K562 (cell line): ENCODE data around the gene UBL3. TPM values are rescaled to one million over a fixed set of nuclear protein-coding genes. Genes with fewer than 3 reads are reported as not detected.

ENCODE experiments used
- ATAC-seq: fragments of 200-7000 bp; cut with Tn5 transposase; 3 replicates; pipeline ENCODE4 v1.9.1; 2020; ENCODE audit warnings: moderate library complexity
- BruUV-seq: library from RNA; stranded (reverse); fragments of 400-500 nt; replicated peaks from 2 replicates; lab custom pipeline; 2021; lab: Mats Ljungman, UMichigan
- CTCF ChIA-PET: fragments of 300-600 bp; formaldehyde crosslinking; extraction: SDS; loops from one replicate; lab custom pipeline; 2021; ENCODE audit warnings: low intra/inter-chr PET ratio; lab: Yijun Ruan, JAX
- POLR2A ChIA-PET: fragments of 300-600, 350-650 bp; sonication (Branson Sonifier 250); formaldehyde crosslinking; extraction: SDS; loops from one replicate; lab custom pipeline; 2021; ENCODE audit warnings: antibody characterized with exemption, inconsistent platforms; lab: Yijun Ruan, JAX
- DNase-seq, 4 experiments: peaks; one replicate each; pipeline versions ENCODE4 v3.0.0 to v3.0.0-alpha.2; 2011 to 2018; ENCODE audit warnings: low spot score in 3 of 4, mixed read lengths in 3 of 4; ENCODE audit errors: extremely low read depth in 1 of 4
- FAIRE-seq: peaks from 2 replicates; lab custom pipeline; 2011; peaks lifted over from hg19 to GRCh38; lab: Jason Lieb, UNC
- H2AFZ ChIP-seq: 2 replicates; pipeline ENCODE4 v1.6.0; 2011; ENCODE audit warnings: low read depth, low read length, control low read depth, inconsistent platforms
- H3K27ac ChIP-seq: fragments of 200-600 bp; 3 replicates; pipeline ENCODE4 v1.8.0; 2011; ENCODE audit warnings: low read depth, mild to moderate bottlenecking, control low read depth, inconsistent platforms, low read length, moderate library complexity, mixed read lengths; ENCODE audit errors: extremely low read depth
- H3K27me3 ChIP-seq, 2 experiments: fragments of 300-600 bp in 1 of 2; 2 replicates in 1 of 2; 3 replicates in 1 of 2; pipeline versions ENCODE4 v1.6.0 to v1.8.0; 2011; ENCODE audit warnings: inconsistent platforms in 2 of 2, low read length in 2 of 2, mild to moderate bottlenecking in 1 of 2, mixed read lengths in 1 of 2, moderate library complexity in 1 of 2; ENCODE audit not compliant: control insufficient read depth in 2 of 2, insufficient read depth in 2 of 2
- H3K36me3 ChIP-seq: fragments of 300-600 bp; 3 replicates; pipeline ENCODE4 v1.8.0; 2011; ENCODE audit warnings: mild to moderate bottlenecking, low read length, inconsistent platforms; ENCODE audit not compliant: control insufficient read depth, insufficient read depth
- H3K4me1 ChIP-seq, 2 experiments: fragments of 200-600 bp in 1 of 2; replicated peaks in 1 of 2; 2 replicates in 1 of 2; 3 replicates in 1 of 2; pipeline versions ENCODE4 v1.5.1 to v1.8.0; 2011; ENCODE audit warnings: inconsistent platforms in 2 of 2, low read length in 2 of 2, mild to moderate bottlenecking in 1 of 2, mixed read lengths in 1 of 2, moderate library complexity in 1 of 2; ENCODE audit not compliant: control insufficient read depth in 2 of 2, insufficient read depth in 2 of 2
- H3K4me2 ChIP-seq: 2 replicates; pipeline ENCODE4 v1.6.1; 2011; ENCODE audit warnings: low read length, control low read depth, inconsistent platforms, mixed read lengths; ENCODE audit not compliant: insufficient read depth
- H3K4me3 ChIP-seq: fragments of 200-600 bp; sonication (generic), shearing (Covaris generic); 2 replicates; pipeline ENCODE4 v1.5.1; 2016; ENCODE audit warnings: control low read depth, inconsistent platforms
- H3K79me2 ChIP-seq: fragments of 200-600 bp; 3 replicates; pipeline ENCODE4 v1.8.0; 2011; ENCODE audit warnings: low read length, inconsistent platforms; ENCODE audit not compliant: control insufficient read depth, insufficient read depth
- H3K9ac ChIP-seq, 2 experiments: 2 replicates each; pipeline versions ENCODE4 v1.6.0 to v1.6.1; 2011; ENCODE audit warnings: low read depth in 2 of 2, low read length in 2 of 2, control low read depth in 1 of 2, inconsistent platforms in 1 of 2, mild to moderate bottlenecking in 1 of 2, mixed read lengths in 1 of 2; ENCODE audit not compliant: insufficient read depth in 1 of 2
- H3K9me1 ChIP-seq: one replicate; pipeline ENCODE4 v1.6.0; 2011; ENCODE audit warnings: inconsistent platforms, mild to moderate bottlenecking, low read length, moderate library complexity; ENCODE audit not compliant: control insufficient read depth, insufficient read depth
- H3K9me3 ChIP-seq: replicated peaks from 2 replicates; pipeline ENCODE4 v1.5.1; 2011; ENCODE audit warnings: low read depth, low read length, inconsistent platforms; ENCODE audit not compliant: control insufficient read depth, insufficient read depth
- H4K20me1 ChIP-seq: replicated peaks from 2 replicates; pipeline ENCODE4 v1.6.1; 2011; ENCODE audit warnings: low read length, inconsistent platforms, mixed read lengths; ENCODE audit not compliant: control insufficient read depth, insufficient read depth
- DIDO1 ChIP-seq: fragments of 450-650 bp; IDR thresholded peaks from 2 replicates; pipeline ENCODE4 v1.6.1; 2016; ENCODE audit warnings: low read depth, missing biosample characterization, missing genetic modification characterization
- GTF2E2 ChIP-seq: fragments of 200-800 bp; sonication (Bioruptor generic); IDR thresholded peaks from 2 replicates; pipeline ENCODE4 v1.6.1; 2016; ENCODE audit warnings: missing genetic modification characterization, missing compliant biosample characterization
- KAT2B ChIP-seq: IDR thresholded peaks from one replicate; pipeline ENCODE4 v1.6.1; 2012; ENCODE audit warnings: low read depth, mild to moderate bottlenecking, control low read depth, inconsistent platforms, low read length, moderate library complexity
- RNF219 ChIP-seq: fragments of 250-450 bp; sonication (Bioruptor Pico); IDR thresholded peaks from 2 replicates; pipeline ENCODE4 v1.5.0; 2022; ENCODE audit warnings: mild to moderate bottlenecking
- ZNF165 ChIP-seq: fragments of 250-450 bp; sonication (Bioruptor Pico); IDR thresholded peaks from 2 replicates; pipeline ENCODE4 v1.4.0; 2020; ENCODE audit warnings: borderline replicate concordance
- ZNF766 ChIP-seq: fragments of 200-800 bp; sonication (Bioruptor generic); conservative IDR thresholded peaks from 2 replicates; pipeline ENCODE4 v1.6.1; 2016; ENCODE audit warnings: missing genetic modification characterization, missing compliant biosample characterization
- WGBS: fragments of 100-300 bp; shearing (Covaris generic); methylation state at CpG from one replicate; pipeline ENCODE4 v1.1.6; 2016; ENCODE audit warnings: low coverage, mixed read lengths; ENCODE audit not compliant: insufficient coverage; ENCODE audit errors: missing lambda C conversion rate; 5-methylcytosine and 5-hydroxymethylcytosine counted together
- in situ Hi-C: fragments of 300-500 bp; cut with MboI; formaldehyde crosslinking; loops from 4 replicates; pipeline ENCODE4 v1.15.0; 2018; ENCODE audit warnings: inconsistent platforms, mixed read lengths
- intact Hi-C: fragments of 100-400 bp; cut with micrococcal nuclease; formaldehyde crosslinking; loops from 2 replicates; pipeline ENCODE4 v1.14.2; 2022
- polyA plus RNA-seq, 8 experiments: library from polyadenylated mRNA; depleted of rRNA in 4 of 8; stranded (reverse) in 5 of 8; unstranded in 3 of 8; fragments of >200 nt; fragmentation: Nextera tagmentation in 2 of 8; fragmentation: Illumina TruSeq in 1 of 8; extraction: Ambion mirVana in 2 of 8; extraction: Trizol in 1 of 8; gene quantifications; 2 replicates each; pipeline versions ENCODE4 v1.2.1 to v1.2.3, GENCODE V29; 2011 to 2014; ENCODE audit warnings: inconsistent platforms in 1 of 8, missing spikeins in 1 of 8
- total RNA-seq, 7 experiments: library from RNA; depleted of rRNA in 6 of 7; stranded (reverse); fragments of >200 nt in 6 of 7; fragmentation: Illumina TruSeq in 2 of 7; extraction: Trizol in 2 of 7; gene quantifications; 2 replicates each; pipeline versions ENCODE4 v1.2.1 to v1.2.3, GENCODE V29; 2011 to 2021; ENCODE audit warnings: low replicate concordance in 1 of 7

The UBL3 gene
- total and polyA plus RNA-seq, 9 of the 15 experiments (the other 6 are each of a cell fraction or from before 2014, with no cell fraction given), result 0.64 to 2.4 (median 1.8) TPM

GRCh38 chr13:29830000-29830399 is 20.4 kb downstream of the UBL3 start (continued):
- TF ChIP-seq RNF219 (CRISPR knock-in tag), result no peak

- H3K36me3 ChIP-seq, result no peaks in the 10 kb centered on the region
- TF ChIP-seq ZNF165 (no peak), KAT2B (no peak), ZNF766 (CRISPR knock-in tag) (no peak), GTF2E2 (tag) (no peak), DIDO1 (tag) (no peak)
- no peaks in the 10 kb centered on the region for H3K79me2 ChIP-seq
- H3K27ac ChIP-seq, result no peak overlapping the region
- WGBS, result 14% methylated on average over 2 of the region's 2 CpGs
- H3K4me2 ChIP-seq, result no peak overlapping the region
- H4K20me1 ChIP-seq, result no peaks in the 10 kb centered on the region
- H3K4me3 ChIP-seq, result no peak overlapping the region
- ATAC-seq (no peak), DNase-seq (no peak), FAIRE-seq (no peak)
- BruUV-seq, result no TSS peak
- no peak overlapping the region for H3K9ac ChIP-seq
- no peak overlapping the region for H2AFZ ChIP-seq
- POLR2A ChIA-PET, result interaction anchor here (1.5 kb wide), 1 partner anchor 9 kb away, joined by 4 read pairs; no protein-coding TSS in a partner anchor
- in situ Hi-C loops, result no loop called here
- H3K27me3 ChIP-seq, result no peaks in the 10 kb centered on the region
- H3K4me1 ChIP-seq, result no peaks in the 10 kb centered on the region
- intact Hi-C loops, result loop anchor here (1.0 kb wide), 1 partner anchor 11 kb away; no protein-coding TSS in a partner anchor
- H3K9me1 ChIP-seq, result no peaks in the 10 kb centered on the region
- CTCF ChIA-PET, result no interaction called here
- H3K9me3 ChIP-seq, result no peaks in the 10 kb centered on the region
Measured at GRCh38 chr13:29819143-29819542, 31.3 kb downstream of the UBL3 start.
